Endodermal cell (in vitro differentiated cells): ENCODE results near the gene FANCE. TPM values are rescaled to one million over a fixed set of nuclear protein-coding genes. Genes with fewer than 3 reads are reported as not detected.

Source experiments
- DNase-seq: peaks from one replicate; pipeline ENCODE4 v3.0.0-alpha.2; 2017
- H3K27ac ChIP-seq: 2 replicates; pipeline ENCODE4 v1.5.1; 2013; ENCODE audit warnings: mild to moderate bottlenecking, low read depth, low read length, moderate library complexity
- H3K27me3 ChIP-seq: 2 replicates; pipeline ENCODE4 v1.6.1; 2013; ENCODE audit warnings: mild to moderate bottlenecking, low read length, moderate library complexity; ENCODE audit not compliant: insufficient read depth, control insufficient read depth, poor library complexity, severe bottlenecking
- H3K36me3 ChIP-seq: 2 replicates; pipeline ENCODE4 v1.7.0; 2013; ENCODE audit warnings: mild to moderate bottlenecking, low read length, moderate library complexity; ENCODE audit not compliant: control insufficient read depth, insufficient read depth
- H3K4me1 ChIP-seq: one replicate; pipeline ENCODE4 v1.7.0; 2013; ENCODE audit warnings: low read length; ENCODE audit not compliant: control insufficient read depth, insufficient read depth
- H3K4me3 ChIP-seq: 2 replicates; pipeline ENCODE4 v1.5.1; 2013; ENCODE audit warnings: mild to moderate bottlenecking, low read length, moderate library complexity
- H3K9ac ChIP-seq: 2 replicates; pipeline ENCODE4 v1.6.1; 2013; ENCODE audit warnings: mild to moderate bottlenecking, low read length, moderate library complexity; ENCODE audit not compliant: poor library complexity, severe bottlenecking; ENCODE audit errors: extremely low read depth
- H3K9me3 ChIP-seq: 2 replicates; pipeline ENCODE4 v1.6.1; 2013; ENCODE audit warnings: mild to moderate bottlenecking, low read length, moderate library complexity; ENCODE audit not compliant: control insufficient read depth
- H3K27ac Mint-ChIP-seq: 2 replicates; pipeline ENCODE4 v1.8.0; 2020; ENCODE audit warnings: mixed read lengths
- H3K27me3 Mint-ChIP-seq: 2 replicates; pipeline ENCODE4 v1.8.0; 2021; ENCODE audit warnings: mild to moderate bottlenecking, mixed read lengths; ENCODE audit not compliant: insufficient read depth
- H3K36me3 Mint-ChIP-seq: 2 replicates; pipeline ENCODE4 v1.8.0; 2020; ENCODE audit warnings: low read depth, mixed read lengths
- H3K4me1 Mint-ChIP-seq: 2 replicates; pipeline ENCODE4 v1.8.0; 2020; ENCODE audit warnings: mixed read lengths
- H3K4me3 Mint-ChIP-seq: 2 replicates; pipeline ENCODE4 v1.8.0; 2020; ENCODE audit warnings: mild to moderate bottlenecking, moderate library complexity, mixed read lengths
- H3K9me3 Mint-ChIP-seq: 2 replicates; pipeline ENCODE4 v1.8.0; 2020; ENCODE audit warnings: mild to moderate bottlenecking, mixed read lengths
- CTCF ChIP-seq: fragments of 200-600 bp; sonication (generic); conservative IDR thresholded peaks from 2 replicates; pipeline ENCODE4 v1.5.0; 2021; ENCODE audit warnings: antibody characterized with exemption, mild to moderate bottlenecking
- WGBS, 2 experiments: methylation state at CpG; one replicate each; pipeline versions ENCODE4 v1.1.5 to v1.1.7; 2013; ENCODE audit warnings: missing lambda C conversion rate in 2 of 2, mixed read lengths in 1 of 2; ENCODE audit not compliant: insufficient coverage in 1 of 2, insufficient read length in 1 of 2; 5-methylcytosine and 5-hydroxymethylcytosine counted together
- long read RNA-seq, 4 experiments: library from polyadenylated mRNA in 2 of 4; library from RNA in 1 of 4; library from capped mRNA in 1 of 4; stranded (forward) in 3 of 4; unstranded in 1 of 4; transcript quantifications; one replicate each; pipeline ENCODE4 v2.0.0, GENCODE V29; 2020 to 2021; ENCODE audit warnings: inconsistent platforms in 1 of 4
- polyA plus RNA-seq, 2 experiments: library from polyadenylated mRNA; stranded (reverse); fragments of 50-300 nt; gene quantifications; one replicate each; pipeline ENCODE4 v1.2.3, GENCODE V29; 2013
- total RNA-seq, 2 donors: library from RNA; stranded (reverse); fragmentation: NEBNext Ultra II Directional in 1 of 2; extraction: Animal tissue kit (Norgen Biotek cat#: 25700) in 1 of 2; gene quantifications; 2 replicates in 1 of 2; 3 replicates in 1 of 2; pipeline ENCODE4 v1.2.1, GENCODE V29; 2021

The FANCE gene
- 10 to 100 TPM; 13.5 to 16.4 TPM for total RNA-seq
- polyA plus RNA-seq (2013, experiment 1 of 2) = 13.3 TPM
- polyA plus RNA-seq (2013, experiment 2 of 2) = 14.2 TPM
- long read RNA-seq, experiment 1, partial matches to known transcripts = 3 of 10 reads
- long read RNA-seq, experiment 1, other reads (novel, unspliced or antisense) = 3 of 10 reads
- long read RNA-seq, experiment 2, transcript FANCE-201 (10 exons, 2,554 nt) = major isoform, 17 of 33 reads
- long read RNA-seq, experiment 2, partial matches to known transcripts = 2 of 33 reads
- long read RNA-seq, experiment 2, other reads (novel, unspliced or antisense) = 14 of 33 reads
- long read RNA-seq, experiment 3, partial matches to known transcripts = 2 of 6 reads
- long read RNA-seq, experiment 3, other reads (novel, unspliced or antisense) = 3 of 6 reads
- long read RNA-seq, experiment 4, partial matches to known transcripts = 3 of 4 reads
- long read RNA-seq, experiment 4, other reads (novel, unspliced or antisense) = 1 of 4 reads

- H3K36me3 Mint-ChIP-seq = peaks cover 12% of the 10 kb centered on the region
- H3K9me3 Mint-ChIP-seq = no peaks in the 10 kb centered on the region
- peak; percentile 100 for DNase-seq
- Histone ChIP-seq H3K4me3 (peak within 1 kb of the TSS; percentile 85), H3K27me3 (no peaks in the 10 kb centered on the region), H3K9ac (no peak within 1 kb of the TSS), H3K36me3 (peaks cover 8% of the 10 kb centered on the region), H3K4me1 (peaks cover 9% of the 10 kb centered on the region), H3K27ac (no peak within 1 kb of the TSS), H3K9me3 (no peaks in the 10 kb centered on the region)
- peak within 1 kb of the TSS; percentile 5 for H3K27ac Mint-ChIP-seq
- peaks cover 21% of the 10 kb centered on the region for H3K4me1 Mint-ChIP-seq
- H3K27me3 Mint-ChIP-seq = peaks cover 24% of the 10 kb centered on the region
- 0 to 3% methylated on average over 33 to 87 of the region's 87 CpGs for WGBS, 2 experiments
- H3K4me3 Mint-ChIP-seq = peak within 1 kb of the TSS; percentile 61
- no peak for TF ChIP-seq CTCF
These were observed at the start of gene FANCE for GRCh38 chr6:35452183-35453090. Gene FANCE, plus strand, starts transcription at chr6:35452338. Its CDS starts 208 bp downstream, at chr6:35452546.

- Histone ChIP-seq H3K27me3 (no peaks in the 10 kb centered on the region), H3K27ac (no peak overlapping the region), H3K36me3 (no peaks in the 10 kb centered on the region), H3K4me1 (no peaks in the 10 kb centered on the region), H3K9me3 (no peaks in the 10 kb centered on the region), H3K9ac (no peak overlapping the region), H3K4me3 (no peak overlapping the region)
- Mint-ChIP-seq H3K9me3 (peaks cover under 1% of the 10 kb centered on the region), H3K36me3 (no peaks in the 10 kb centered on the region), H3K27ac (no peak overlapping the region), H3K27me3 (no peaks in the 10 kb centered on the region), H3K4me1 (peaks cover 4% of the 10 kb centered on the region), H3K4me3 (no peak overlapping the region)
- TF ChIP-seq CTCF = no peak
- 89 to 94% methylated on average over 3 to 5 of the region's 5 CpGs for WGBS, 2 experiments
- no peak for DNase-seq
These were observed 49.3 kb upstream of the FANCE start for GRCh38 chr6:35402856-35403191.

GRCh38 chr6:35403544-35404442, 48.3 kb upstream of the FANCE start:
- no peak overlapping the region for H3K9ac ChIP-seq
- no peak overlapping the region for H3K4me3 ChIP-seq
- no peaks in the 10 kb centered on the region for H3K36me3 ChIP-seq
- Mint-ChIP-seq H3K9me3 (no peaks in the 10 kb centered on the region), H3K27ac (no peak overlapping the region), H3K4me1 (peaks cover 4% of the 10 kb centered on the region), H3K4me3 (no peak overlapping the region), H3K27me3 (no peaks in the 10 kb centered on the region), H3K36me3 (no peaks in the 10 kb centered on the region)
- no peaks in the 10 kb centered on the region for H3K4me1 ChIP-seq
- H3K27me3 ChIP-seq = no peaks in the 10 kb centered on the region
- TF ChIP-seq CTCF = no peak
- WGBS, 2 experiments = 91 to 94% methylated on average over 7 to 8 of the region's 8 CpGs
- H3K27ac ChIP-seq = no peak overlapping the region
- DNase-seq = no peak
- H3K9me3 ChIP-seq = no peaks in the 10 kb centered on the region
